Iris pigment epithelial cell (primary cell): ENCODE measurements around the gene FXR2.
A peak's percentile ranks its signal among the peaks of the same experiment; 100 is the strongest.

ENCODE experiments used
- DNase-seq: peaks from one replicate; pipeline ENCODE4 v3.0.0-alpha.2; 2011; ENCODE audit warnings: low read depth

Gene FXR2

DNA sequence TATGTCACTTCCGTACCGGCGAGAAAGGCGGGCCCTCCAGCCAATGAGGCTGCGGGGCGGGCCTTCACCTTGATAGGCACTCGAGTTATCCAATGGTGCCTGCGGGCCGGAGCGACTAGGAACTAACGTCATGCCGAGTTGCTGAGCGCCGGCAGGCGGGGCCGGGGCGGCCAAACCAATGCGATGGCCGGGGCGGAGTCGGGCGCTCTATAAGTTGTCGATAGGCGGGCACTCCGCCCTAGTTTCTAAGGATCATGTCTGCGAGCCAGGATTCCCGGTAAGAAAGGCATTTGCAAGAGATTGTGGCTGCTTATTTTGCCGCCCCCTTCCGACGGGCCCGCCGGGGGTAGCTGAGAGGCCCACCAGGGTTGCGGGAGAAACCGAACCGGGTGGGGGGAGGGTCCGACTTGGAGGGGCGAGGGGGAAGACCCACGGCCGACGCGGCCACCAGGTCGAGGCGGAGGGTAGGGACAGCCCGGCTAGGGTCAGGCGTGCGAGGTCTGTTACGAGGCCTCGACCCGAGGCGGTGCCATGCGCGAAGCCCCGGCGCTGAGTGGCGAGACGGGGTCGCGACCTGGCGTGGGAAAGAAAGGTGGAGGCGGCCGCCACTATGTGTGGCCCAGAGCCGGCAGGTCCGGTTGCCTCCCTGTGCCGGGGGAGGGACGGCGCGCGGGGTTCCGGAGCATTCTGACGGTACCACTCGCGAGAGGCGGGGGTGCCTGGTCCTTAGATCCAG is 41.9 kb downstream of the FXR2 start:
- peak; percentile 99 for DNase-seq

DNA sequence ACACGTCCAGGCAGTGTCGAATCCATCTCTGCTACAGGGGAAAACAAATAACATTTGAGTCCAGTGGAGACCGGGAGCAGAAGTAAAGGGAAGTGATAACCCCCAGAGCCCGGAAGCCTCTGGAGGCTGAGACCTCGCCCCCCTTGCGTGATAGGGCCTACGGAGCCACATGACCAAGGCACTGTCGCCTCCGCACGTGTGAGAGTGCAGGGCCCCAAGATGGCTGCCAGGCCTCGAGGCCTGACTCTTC is 42.4 kb downstream of the FXR2 start:
- no peak for DNase-seq

DNA sequence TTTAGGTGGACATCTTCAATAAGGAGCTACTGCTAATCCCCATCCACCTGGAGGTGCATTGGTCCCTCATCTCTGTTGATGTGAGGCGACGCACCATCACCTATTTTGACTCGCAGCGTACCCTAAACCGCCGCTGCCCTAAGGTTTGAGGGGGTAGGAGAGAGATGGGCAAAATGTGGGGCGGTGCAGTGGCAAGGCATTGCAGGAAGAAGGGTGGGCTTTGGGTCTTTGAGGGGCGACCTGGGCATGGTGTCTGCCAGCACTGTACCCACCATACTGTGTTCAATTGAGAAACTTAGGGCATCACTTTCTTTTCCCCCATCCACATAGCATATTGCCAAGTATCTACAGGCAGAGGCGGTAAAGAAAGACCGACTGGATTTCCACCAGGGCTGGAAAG is 44.3 kb downstream of the FXR2 start:
- DNase-seq, result no peak

- no peak for DNase-seq
Observed at GRCh38 chr17:7569571-7569970, 45.1 kb downstream of the FXR2 start.

- DNase-seq, result no peak
Observed at GRCh38 chr17:7563115-7563869, 51.4 kb downstream of the FXR2 start.

GRCh38 chr17:7562208-7562605 is 52.5 kb downstream of the FXR2 start:
- no peak for DNase-seq

DNA sequence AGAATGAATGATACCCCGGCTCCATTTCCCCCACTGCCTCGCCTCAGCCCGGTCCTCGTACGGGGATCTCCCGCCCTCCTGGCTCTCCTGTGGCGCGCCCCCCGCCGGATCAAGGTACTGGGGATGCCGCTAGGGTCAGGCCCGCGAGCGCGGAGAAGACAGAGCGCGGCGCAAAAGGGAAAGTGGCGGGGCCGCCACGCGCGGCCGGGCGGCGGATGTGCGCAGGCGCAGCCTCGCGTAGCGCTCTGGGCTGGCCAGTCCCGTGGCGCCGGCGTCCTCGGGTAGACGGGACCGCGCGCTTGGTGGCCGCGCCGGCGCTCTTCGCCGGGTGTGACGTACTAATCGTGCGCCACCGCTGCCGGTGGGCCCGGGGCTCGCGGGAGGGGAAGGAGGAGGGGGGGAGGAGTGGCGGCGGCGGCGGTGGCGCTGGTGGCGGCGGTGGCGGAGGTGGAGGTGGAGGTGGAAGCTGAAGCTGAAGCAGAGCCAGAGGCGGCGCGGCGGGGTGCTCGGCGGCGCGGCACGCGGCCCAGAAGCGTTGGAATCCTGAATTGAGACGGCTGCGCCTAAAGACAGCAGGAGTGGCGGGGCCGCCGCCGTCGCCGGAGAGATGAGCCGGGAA is 53.0 kb downstream of the FXR2 start, which contains the start of gene SENP3:
TSS of gene SENP3 (plus strand) at position 331 of the 619 bp plus-strand sequence. CDS start 1,158 bp downstream, outside the sequence.
- DNase-seq, result peak; percentile 89

GRCh38 chr17:7561028-7561575 is 53.6 kb downstream of the FXR2 start:
- peak; percentile 83 for DNase-seq

GRCh38 chr17:7560172-7561027 is 54.3 kb downstream of the FXR2 start:
- DNase-seq, result peak; percentile 68

GRCh38 chr17:7559320-7560171 is 55.2 kb downstream of the FXR2 start:
- DNase-seq, result no peak

DNA sequence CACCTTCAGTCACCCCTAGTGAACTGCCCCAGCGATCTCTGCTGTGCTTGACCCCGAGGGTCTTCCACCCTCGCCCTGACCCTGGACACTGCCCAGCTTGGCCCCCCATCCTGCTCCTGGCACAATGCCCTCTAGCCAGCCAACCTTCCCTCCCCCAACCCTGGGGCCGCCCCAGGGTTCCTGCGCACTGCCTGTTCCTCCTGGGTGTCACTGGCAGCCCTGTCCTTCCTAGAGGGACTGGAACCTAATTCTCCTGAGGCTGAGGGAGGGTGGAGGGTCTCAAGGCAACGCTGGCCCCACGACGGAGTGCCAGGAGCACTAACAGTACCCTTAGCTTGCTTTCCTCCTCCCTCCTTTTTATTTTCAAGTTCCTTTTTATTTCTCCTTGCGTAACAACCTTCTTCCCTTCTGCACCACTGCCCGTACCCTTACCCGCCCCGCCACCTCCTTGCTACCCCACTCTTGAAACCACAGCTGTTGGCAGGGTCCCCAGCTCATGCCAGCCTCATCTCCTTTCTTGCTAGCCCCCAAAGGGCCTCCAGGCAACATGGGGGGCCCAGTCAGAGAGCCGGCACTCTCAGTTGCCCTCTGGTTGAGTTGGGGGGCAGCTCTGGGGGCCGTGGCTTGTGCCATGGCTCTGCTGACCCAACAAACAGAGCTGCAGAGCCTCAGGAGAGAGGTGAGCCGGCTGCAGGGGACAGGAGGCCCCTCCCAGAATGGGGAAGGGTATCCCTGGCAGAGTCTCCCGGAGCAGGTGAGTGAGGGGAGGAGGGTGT is 56.0 kb downstream of the FXR2 start, which contains the start of gene TNFSF13:
TSS of gene TNFSF13 (plus strand) at position 207 of the 776 bp plus-strand sequence. CDS start at position 497, 290 bp downstream.
- DNase-seq, result no peak

DNA sequence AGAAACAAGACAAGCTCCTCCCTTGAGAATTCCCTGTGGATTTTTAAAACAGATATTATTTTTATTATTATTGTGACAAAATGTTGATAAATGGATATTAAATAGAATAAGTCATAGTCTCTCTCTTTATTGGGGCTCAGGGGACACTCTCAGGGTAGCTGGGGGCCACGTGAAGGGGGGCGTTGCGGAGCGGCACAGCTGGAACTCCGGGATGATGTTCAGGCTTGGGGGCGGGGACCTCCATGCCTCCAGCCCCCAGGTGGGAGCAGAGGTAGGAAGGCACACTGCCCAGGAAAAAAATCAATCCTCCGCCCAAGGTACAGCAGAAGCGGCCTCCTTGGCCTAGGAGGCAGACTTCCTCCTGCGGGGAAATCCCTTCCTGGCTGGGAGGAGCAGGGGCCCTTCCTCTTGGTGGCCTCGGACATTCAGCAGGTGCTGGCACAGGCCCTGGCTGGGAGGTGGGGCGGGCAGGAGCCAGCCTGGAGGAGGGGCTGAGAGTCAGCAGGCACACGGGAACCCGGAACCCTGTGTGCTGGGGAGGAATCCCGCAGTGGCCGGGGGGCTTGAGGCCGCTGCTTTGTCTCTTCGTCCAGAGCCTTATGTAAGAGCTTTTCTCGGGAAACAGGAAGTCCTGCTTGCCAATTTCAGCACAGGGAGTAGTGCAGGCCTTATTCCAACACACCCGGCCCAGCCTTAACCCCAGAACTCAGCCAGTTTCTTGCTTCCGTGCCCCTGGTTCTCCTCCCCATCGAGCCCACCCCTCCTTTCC is 56.7 kb downstream of the FXR2 start:
- DNase-seq, result peak; percentile 70

GRCh38 chr17:7557147-7557764 is 57.4 kb downstream of the FXR2 start:
- DNase-seq, result no peak

DNA sequence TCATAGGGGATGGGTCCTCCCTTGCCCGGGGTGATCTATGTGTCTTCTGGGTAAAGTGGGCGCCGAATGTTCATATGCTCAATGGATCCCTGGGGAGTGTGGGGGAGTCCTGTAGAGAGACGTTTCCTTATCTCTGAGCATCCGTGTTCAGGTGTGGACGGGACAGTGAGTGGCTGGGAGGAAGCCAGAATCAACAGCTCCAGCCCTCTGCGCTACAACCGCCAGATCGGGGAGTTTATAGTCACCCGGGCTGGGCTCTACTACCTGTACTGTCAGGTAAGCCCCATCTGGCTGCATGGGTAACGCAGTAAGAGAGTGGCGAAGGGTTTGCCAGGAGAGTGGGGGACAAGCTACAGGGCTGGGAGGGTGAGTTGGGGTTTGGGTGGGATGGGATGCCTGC is 58.1 kb downstream of the FXR2 start:
- no peak for DNase-seq

DNA sequence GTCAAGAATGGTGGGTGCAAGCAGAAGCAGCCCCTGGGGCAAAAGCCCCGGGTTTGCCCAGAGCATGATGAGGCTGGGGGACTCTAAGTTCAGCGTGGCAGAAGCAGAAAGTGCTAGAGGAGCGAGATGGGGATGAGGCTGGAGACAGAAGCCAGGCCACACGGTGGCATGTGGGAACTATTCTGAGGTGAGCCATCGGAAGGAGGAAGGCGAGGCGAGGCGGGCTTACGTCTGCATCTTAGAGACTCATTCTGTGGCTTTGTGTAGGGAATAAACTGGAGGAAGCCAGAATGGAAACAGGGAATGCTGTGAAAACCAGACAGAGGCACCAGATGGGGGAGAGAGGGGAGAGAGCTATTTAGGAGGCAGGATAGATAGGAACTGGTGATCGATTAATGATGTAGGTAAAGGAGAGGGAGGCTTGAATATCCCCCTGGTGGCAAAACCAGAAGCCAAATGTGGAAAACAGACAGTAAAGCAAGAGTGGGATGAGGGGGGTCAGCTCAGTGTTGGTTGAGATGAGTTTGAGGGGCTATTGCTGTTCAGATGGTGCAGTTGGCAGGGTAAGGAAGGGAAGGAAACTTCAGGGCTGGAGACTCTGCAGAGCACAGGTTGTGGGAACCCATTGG is 59.3 kb downstream of the FXR2 start:
- DNase-seq, result no peak

DNA sequence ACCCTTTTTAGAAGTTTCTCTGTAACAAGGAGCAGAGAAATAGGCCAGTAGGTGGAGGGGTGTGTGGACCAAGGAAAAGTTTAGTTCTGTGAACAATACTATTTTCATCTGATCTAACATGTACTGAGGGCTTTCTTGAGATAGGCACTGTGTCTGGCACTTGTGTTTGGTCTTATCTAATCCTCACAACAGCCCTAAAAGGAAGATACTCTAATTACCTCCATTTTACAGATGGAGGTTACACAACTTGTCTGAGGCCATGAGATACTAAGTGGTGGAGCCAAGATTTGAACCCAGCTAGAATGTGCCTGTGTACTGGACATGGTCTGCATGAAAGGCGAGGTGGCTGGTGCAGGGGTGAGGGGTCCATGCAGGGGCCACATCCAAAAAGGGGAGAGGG is 61.3 kb downstream of the FXR2 start:
- no peak for DNase-seq

- no peak for DNase-seq
Observed at GRCh38 chr17:7552621-7553051, 62.1 kb downstream of the FXR2 start.

- DNase-seq, result no peak
Observed at GRCh38 chr17:7551396-7551795, 63.3 kb downstream of the FXR2 start.
